ENCODE measurements around the gene IL4R. TPM values are rescaled to one million over a fixed set of nuclear protein-coding genes. Genes with fewer than 3 reads are reported as not detected.

The IL4R gene
- total and polyA plus RNA-seq, 9 donors, result 11.3 to 39.5 (median 17.4) TPM

- 60 to 66% (median 64%) methylated on average over 18 of the region's 18 CpGs for WGBS, 3 donors
- DNase-seq, result peak in 2 of 5 donors; percentile 7 to 28
- H3K9me3 ChIP-seq, result no peaks in the 10 kb centered on the region
- no peaks in the 10 kb centered on the region for H3K27me3 ChIP-seq
- no peak overlapping the region for H3K4me3 ChIP-seq
- no peak overlapping the region for H3K27ac ChIP-seq
- intact Hi-C loops (cut with DNase I), result no loop called here
- TF ChIP-seq POLR2A (IDR thresholded peaks at IDR 0.05), result no peak
- TF ChIP-seq EP300 (IDR thresholded peaks at IDR 0.05), result no peak
- TF ChIP-seq CTCF (IDR thresholded peaks at IDR 0.05), result no peak
- H3K36me3 ChIP-seq, result no peaks in the 10 kb centered on the region
- peaks cover 5% of the 10 kb centered on the region for H3K4me1 ChIP-seq (ENCODE audit: insufficient read depth)
These were observed 4.8 kb downstream of the IL4R start for GRCh38 chr16:27318392-27319256.

GRCh38 chr16:27319257-27319965 is 5.6 kb downstream of the IL4R start:
- no peak for DNase-seq
- Histone ChIP-seq H3K4me3 (no peak overlapping the region), H3K4me1 (ENCODE audit: insufficient read depth) (peaks cover 3% of the 10 kb centered on the region), H3K9me3 (no peaks in the 10 kb centered on the region), H3K27ac (no peak overlapping the region), H3K36me3 (no peaks in the 10 kb centered on the region), H3K27me3 (no peaks in the 10 kb centered on the region)
- 89 to 93% (median 92%) methylated on average over 13 of the region's 13 CpGs for WGBS, 3 donors
- intact Hi-C loops (cut with DNase I), result no loop called here
- no peak for TF ChIP-seq CTCF (IDR thresholded peaks at IDR 0.05)
- no peak for TF ChIP-seq POLR2A (IDR thresholded peaks at IDR 0.05)
- TF ChIP-seq EP300 (IDR thresholded peaks at IDR 0.05), result no peak

- intact Hi-C loops (cut with DNase I), result loop anchor here in 1 of 4 donors (5.0 kb wide), 1 partner anchor 53 kb away; the partner anchor contains the start of gene NSMCE1
- Histone ChIP-seq H3K9me3 (no peaks in the 10 kb centered on the region), H3K27ac (no peak overlapping the region), H3K4me3 (no peak overlapping the region), H3K36me3 (no peaks in the 10 kb centered on the region), H3K4me1 (ENCODE audit: insufficient read depth) (peaks cover 2% of the 10 kb centered on the region), H3K27me3 (no peaks in the 10 kb centered on the region)
- TF ChIP-seq EP300 (IDR thresholded peaks at IDR 0.05) (no peak), CTCF (IDR thresholded peaks at IDR 0.05) (no peak), POLR2A (IDR thresholded peaks at IDR 0.05) (no peak)
- peak in 1 of 5 donors; percentile 19 for DNase-seq
- whole genome bisulfite sequencing, 3 donors, result 70 to 78% (median 72%) methylated on average over 12 of the region's 12 CpGs
These were observed 6.7 kb downstream of the IL4R start for GRCh38 chr16:27320261-27321012.
